ENCODE results near the gene CCDC137.

CCDC137 gene

DNA sequence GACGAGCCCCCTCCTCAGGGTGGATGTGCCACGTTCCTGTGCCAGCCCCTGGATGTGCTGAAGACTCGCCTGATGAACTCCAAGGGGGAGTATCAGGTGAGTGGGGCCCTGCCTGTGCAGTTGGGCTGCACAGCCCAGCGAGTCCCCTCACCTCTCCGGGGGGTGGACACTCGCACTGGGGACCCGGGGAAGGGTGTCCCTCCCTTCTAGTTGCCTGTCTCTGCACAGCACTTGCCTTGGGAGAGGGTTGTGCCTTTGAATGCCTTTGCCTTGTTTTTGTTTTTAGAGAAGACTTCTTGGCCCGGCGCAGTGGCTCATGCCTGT lies 51.2 kb downstream of the CCDC137 start:
- no peak for DNase-seq

DNA sequence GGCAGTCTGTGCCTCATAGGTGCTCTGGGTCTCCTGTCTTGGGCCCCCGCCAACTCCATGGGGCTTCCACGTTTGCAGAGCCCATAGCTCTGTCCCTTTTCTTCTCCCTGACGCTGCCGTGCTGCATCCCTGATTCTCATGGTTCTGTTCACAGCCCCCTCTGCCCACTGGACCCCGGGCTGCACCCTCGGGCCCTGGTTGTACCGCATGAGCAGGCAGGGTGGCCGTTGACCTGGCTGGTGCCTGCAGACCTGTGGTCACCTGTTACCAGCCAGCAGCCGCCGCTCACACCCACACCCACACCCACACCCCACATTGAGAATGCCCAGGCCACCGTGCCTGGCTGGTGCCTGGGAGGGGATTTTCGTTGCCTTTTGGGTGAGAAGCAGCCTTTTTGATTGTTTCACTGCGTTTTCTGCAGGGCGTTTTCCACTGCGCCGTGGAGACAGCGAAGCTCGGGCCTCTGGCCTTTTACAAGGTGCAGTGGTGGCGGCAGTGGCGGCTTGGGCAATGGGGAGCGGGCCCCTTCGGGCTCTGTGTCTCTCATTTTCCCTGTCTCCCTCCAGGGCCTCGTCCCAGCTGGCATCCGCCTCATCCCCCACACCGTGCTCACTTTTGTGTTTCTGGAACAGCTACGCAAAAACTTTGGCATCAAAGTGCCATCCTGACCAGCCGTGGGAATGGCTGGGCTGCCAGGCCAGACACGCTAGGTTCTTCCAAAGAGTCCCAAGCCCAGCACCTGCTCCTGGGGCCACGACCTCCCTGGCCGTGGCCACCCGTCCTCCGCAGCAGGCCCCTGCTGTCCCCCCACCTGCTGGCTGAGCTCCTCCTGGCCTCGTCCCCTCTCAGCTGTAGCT lies 53.1 kb downstream of the CCDC137 start:
- DNase-seq = no peak

DNA sequence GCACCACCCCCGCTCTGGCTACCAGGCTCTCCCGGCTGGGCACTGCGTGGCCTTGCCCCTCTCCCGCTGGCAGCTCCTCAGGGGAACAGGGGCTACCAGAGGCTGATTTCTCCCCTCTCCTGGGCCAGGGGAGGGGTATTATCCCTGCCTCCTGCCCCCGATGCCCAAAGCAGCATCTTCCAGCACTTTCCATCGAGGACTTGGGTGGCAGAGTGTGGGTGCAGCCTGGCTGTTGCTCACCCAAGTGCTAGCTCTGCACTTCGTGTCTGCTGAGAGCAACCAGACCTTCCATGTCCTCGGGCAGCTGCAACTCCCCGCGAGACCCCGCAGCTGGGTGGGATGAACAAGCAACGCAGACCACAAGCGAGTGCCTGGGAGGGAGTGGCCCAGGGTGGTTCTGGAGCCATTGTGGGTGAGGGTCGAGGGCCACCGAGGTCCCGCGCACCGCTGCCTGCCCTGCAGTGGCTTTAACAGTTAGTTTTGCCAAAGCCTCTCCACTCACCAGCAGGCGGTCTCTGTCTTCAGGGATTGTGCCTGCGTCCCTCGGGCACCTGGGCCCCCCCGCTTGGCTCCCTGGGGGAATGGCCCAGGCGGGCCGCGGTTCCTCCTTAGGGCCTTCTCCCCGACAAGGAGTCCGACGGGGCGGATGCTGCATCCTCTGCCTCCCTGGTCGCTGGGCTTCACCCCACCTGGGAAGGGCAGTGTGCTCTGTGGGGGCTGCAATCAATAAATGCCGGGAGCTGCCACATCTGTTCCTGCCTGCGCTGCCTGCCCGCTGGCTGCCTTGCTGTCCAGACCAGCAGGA lies 53.9 kb downstream of the CCDC137 start:
- no peak for DNase-seq

DNA sequence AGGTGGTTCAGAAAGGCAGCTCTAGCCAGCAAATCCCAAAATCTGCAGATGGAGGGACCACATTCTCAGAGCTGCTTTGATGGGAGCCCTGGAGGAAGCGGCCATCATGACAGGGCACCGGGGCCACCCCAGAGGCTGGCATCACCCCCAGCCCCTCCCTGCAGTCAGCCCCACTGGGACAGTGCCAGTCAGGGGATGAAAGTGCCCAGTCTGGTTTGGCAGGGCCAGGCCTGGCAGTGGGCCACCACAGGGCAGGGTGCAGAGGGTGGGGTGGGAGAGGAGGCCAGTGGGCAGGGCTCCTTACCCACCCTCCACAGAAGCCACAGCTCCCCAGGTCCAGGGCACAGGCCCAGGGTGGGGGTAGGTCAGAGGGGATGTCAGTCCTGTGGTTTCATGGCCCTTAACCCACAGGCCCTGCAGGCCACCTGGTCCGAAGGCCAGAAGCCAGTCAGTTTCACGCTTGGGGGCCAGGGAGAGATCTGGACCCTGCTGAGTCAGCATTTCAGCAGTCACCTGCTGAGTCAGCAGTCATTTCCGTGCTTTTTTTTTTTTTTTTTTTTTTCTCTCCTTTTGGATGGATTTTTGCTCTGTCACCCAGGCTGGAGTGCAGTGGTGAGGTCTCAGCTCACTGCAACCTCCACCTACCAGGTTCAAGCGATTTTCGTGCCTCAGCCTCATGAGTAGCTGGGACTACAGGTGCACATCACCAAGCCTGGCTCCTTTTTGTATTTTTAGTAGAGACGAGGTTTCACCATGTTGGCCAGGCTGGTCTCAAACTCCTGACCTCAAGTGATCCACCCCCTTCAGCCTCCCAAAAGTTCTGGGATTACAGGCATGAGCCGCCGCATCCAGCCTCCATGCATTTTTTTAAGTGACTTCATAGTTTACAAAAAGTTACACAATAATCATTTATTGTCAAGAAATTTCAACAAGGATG lies 55.9 kb downstream of the CCDC137 start:
- no peak for DNase-seq
